Ectodermal cell (in vitro differentiated cells): ENCODE data around the gene AKAP7.

Experiments
- H3K27ac ChIP-seq: 2 replicates; pipeline ENCODE4 v1.7.0; 2013; ENCODE audit warnings: mild to moderate bottlenecking, low read depth, low read length; ENCODE audit not compliant: insufficient read depth, poor library complexity, severe bottlenecking
- H3K27me3 ChIP-seq: 2 replicates; pipeline ENCODE4 v1.7.0; 2013; ENCODE audit warnings: mild to moderate bottlenecking, low read length; ENCODE audit not compliant: insufficient read depth, control insufficient read depth, poor library complexity, severe bottlenecking
- H3K36me3 ChIP-seq: one replicate; pipeline ENCODE4 v1.7.0; 2013; ENCODE audit warnings: low read length; ENCODE audit not compliant: control insufficient read depth, insufficient read depth
- H3K4me1 ChIP-seq: one replicate; pipeline ENCODE4 v1.7.0; 2013; ENCODE audit warnings: low read length; ENCODE audit not compliant: control insufficient read depth, insufficient read depth
- H3K4me3 ChIP-seq: 2 replicates; pipeline ENCODE4 v1.7.0; 2013; ENCODE audit warnings: low read depth, low read length, control low read depth; ENCODE audit not compliant: insufficient read depth
- H3K9me3 ChIP-seq: 2 replicates; pipeline ENCODE4 v1.7.0; 2013; ENCODE audit warnings: mild to moderate bottlenecking, low read length, moderate library complexity; ENCODE audit not compliant: control insufficient read depth
- WGBS, 2 experiments: methylation state at CpG; one replicate each; pipeline ENCODE4 v1.1.7; 2013; ENCODE audit warnings: missing lambda C conversion rate in 2 of 2; 5-methylcytosine and 5-hydroxymethylcytosine counted together

AKAP7 gene

DNA sequence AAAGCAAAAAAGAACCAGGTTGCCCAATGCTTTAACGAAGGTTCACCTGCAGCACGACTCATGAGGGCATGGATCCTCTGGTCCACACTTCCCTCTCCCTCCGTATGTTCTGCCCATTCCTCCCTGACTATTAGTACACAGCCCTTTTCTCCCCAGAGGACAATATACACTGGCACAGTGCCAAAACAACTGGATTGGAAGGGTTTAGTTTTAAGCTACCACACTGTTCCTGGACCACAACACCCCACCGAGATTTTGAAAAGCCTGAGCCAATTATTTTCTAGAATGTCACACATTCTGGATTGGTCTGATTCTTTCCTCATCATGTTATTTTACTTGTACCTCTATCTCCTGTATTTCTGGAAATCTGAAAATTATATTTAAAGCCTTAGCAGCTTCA is 2.9 kb upstream of the AKAP7 start:
- Histone ChIP-seq H3K4me1 (no peaks in the 10 kb centered on the region), H3K36me3 (no peaks in the 10 kb centered on the region), H3K27me3 (peaks cover 16% of the 10 kb centered on the region), H3K4me3 (no peak overlapping the region), H3K27ac (no peak overlapping the region), H3K9me3 (no peaks in the 10 kb centered on the region)
- WGBS, 2 experiments: 94 to 98% methylated on average over 4 of the region's 4 CpGs

- Histone ChIP-seq H3K27me3 (peaks cover 16% of the 10 kb centered on the region), H3K27ac (no peak overlapping the region), H3K9me3 (no peaks in the 10 kb centered on the region), H3K4me3 (peak overlapping the region; percentile 56), H3K36me3 (no peaks in the 10 kb centered on the region), H3K4me1 (no peaks in the 10 kb centered on the region)
- WGBS, 2 experiments: 94 to 96% methylated on average over 13 to 14 of the region's 14 CpGs
Measured at GRCh38 chr6:131134220-131134979, 867 bp upstream of the AKAP7 start.

- peaks cover 16% of the 10 kb centered on the region for H3K27me3 ChIP-seq
- H3K4me3 ChIP-seq: peak overlapping the region; percentile 56
- 34 to 41% methylated on average over 4 of the region's 4 CpGs for WGBS, 2 experiments
- no peak overlapping the region for H3K27ac ChIP-seq
- H3K4me1 ChIP-seq: no peaks in the 10 kb centered on the region
- H3K36me3 ChIP-seq: no peaks in the 10 kb centered on the region
- H3K9me3 ChIP-seq: no peaks in the 10 kb centered on the region
Measured at GRCh38 chr6:131134980-131135243, 355 bp upstream of the AKAP7 start.

DNA sequence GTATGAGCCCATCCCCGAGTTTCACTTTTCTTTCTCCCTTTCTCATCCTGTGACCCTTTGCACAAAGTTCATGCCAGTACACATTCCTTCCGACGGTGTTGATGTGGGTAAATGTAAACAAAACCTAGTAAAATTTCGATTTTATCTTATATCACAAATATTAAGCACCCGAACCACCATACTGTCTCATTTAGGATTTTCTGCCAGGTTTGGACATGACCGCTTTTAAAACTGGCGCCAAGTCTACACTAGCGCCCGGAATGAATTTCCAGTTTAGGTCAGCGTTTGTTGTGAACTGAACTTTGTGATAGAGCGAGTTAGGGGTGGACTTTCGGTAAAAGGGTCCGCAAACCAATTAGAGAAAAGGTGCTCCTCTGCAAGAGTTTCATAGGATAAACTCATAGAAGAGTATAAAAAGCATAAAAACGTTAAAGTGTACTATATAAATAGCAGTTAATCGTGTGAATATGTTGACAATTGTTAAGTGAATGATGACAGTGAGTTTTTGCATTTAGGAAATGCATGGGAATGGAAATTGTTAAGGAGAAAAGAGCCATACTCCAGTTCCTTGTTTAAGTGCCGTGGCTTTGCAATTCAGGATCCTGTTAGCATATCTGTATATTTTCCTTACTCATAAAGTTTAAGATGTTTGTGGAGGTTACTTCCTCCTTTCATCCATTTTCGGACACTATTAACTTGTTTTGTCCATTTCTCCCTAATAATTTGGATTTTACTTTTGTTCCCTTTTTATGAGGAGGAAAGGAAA is 937 bp downstream of the AKAP7 start:
- peak overlapping the region; percentile 56 for H3K4me3 ChIP-seq
- no peaks in the 10 kb centered on the region for H3K36me3 ChIP-seq
- no peaks in the 10 kb centered on the region for H3K4me1 ChIP-seq
- H3K27ac ChIP-seq: peak overlapping the region; percentile 20
- 73 to 74% methylated on average over 13 to 15 of the region's 17 CpGs for WGBS, 2 experiments
- peaks cover 16% of the 10 kb centered on the region for H3K27me3 ChIP-seq
- H3K9me3 ChIP-seq: no peaks in the 10 kb centered on the region

DNA sequence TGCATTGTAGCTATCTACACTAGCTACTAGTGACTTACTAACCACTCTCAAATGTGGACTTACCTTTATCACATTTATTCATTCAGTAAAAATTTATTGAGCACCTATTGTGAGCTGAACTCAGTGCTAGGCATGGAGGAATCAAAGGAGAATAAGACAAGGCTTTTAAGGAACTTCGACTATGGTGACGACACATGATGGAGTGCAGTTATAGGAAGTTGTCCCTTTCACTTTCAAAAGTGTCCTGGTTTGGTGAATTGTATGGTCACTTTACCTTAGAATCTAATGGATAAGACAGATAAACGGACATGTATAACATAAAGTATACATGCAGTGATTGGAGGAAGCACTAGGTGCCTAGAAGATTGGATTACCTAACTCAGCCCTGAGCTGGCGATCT is 4.3 kb downstream of the AKAP7 start:
- Histone ChIP-seq H3K9me3 (no peaks in the 10 kb centered on the region), H3K27ac (no peak overlapping the region), H3K36me3 (no peaks in the 10 kb centered on the region), H3K4me1 (no peaks in the 10 kb centered on the region), H3K4me3 (no peak overlapping the region), H3K27me3 (peaks cover 12% of the 10 kb centered on the region)
- 94% methylated on average over 4 of the region's 4 CpGs for WGBS, 2 experiments

DNA sequence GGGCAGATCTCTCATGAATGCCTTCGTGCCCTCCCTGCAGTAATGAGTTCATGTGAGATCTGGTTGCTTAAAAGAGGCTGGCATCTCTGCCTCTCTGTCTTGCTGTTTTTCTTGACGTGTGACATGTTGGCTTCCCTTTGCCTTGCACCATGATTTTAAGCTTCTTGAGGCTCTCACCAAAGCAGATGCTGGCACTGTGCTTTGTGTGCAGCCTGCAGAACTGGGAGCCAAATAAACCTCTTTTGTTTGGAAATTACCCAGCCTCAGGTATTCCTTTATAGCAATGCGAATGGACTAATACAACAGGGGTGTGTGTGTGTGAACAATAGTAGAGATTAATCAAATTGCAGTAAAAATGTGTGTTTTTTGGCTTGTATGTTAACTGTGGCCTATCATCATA is 8.1 kb downstream of the AKAP7 start:
- H3K27me3 ChIP-seq: no peaks in the 10 kb centered on the region
- H3K9me3 ChIP-seq: no peaks in the 10 kb centered on the region
- no peaks in the 10 kb centered on the region for H3K4me1 ChIP-seq
- H3K36me3 ChIP-seq: no peaks in the 10 kb centered on the region
- H3K27ac ChIP-seq: no peak overlapping the region
- H3K4me3 ChIP-seq: no peak overlapping the region
- WGBS, 2 experiments: 94 to 95% methylated on average over 3 of the region's 3 CpGs

GRCh38 chr6:131146865-131147264 is 11.6 kb downstream of the AKAP7 start:
- no peaks in the 10 kb centered on the region for H3K36me3 ChIP-seq
- 90 to 91% methylated on average over 2 of the region's 2 CpGs for WGBS, 2 experiments
- H3K27me3 ChIP-seq: no peaks in the 10 kb centered on the region
- H3K9me3 ChIP-seq: no peaks in the 10 kb centered on the region
- H3K27ac ChIP-seq: no peak overlapping the region
- no peak overlapping the region for H3K4me3 ChIP-seq
- no peaks in the 10 kb centered on the region for H3K4me1 ChIP-seq

GRCh38 chr6:131156411-131156810 is 21.1 kb downstream of the AKAP7 start:
- no peak overlapping the region for H3K4me3 ChIP-seq
- WGBS, 2 experiments: 91 to 96% methylated on average over 2 of the region's 2 CpGs
- H3K27me3 ChIP-seq: no peaks in the 10 kb centered on the region
- H3K27ac ChIP-seq: no peak overlapping the region
- H3K4me1 ChIP-seq: no peaks in the 10 kb centered on the region
- no peaks in the 10 kb centered on the region for H3K36me3 ChIP-seq
- no peaks in the 10 kb centered on the region for H3K9me3 ChIP-seq

- no peaks in the 10 kb centered on the region for H3K9me3 ChIP-seq
- no peak overlapping the region for H3K4me3 ChIP-seq
- WGBS, 2 experiments: 92 to 94% methylated on average over 2 of the region's 2 CpGs
- no peak overlapping the region for H3K27ac ChIP-seq
- H3K4me1 ChIP-seq: peaks cover 4% of the 10 kb centered on the region
- H3K27me3 ChIP-seq: no peaks in the 10 kb centered on the region
- H3K36me3 ChIP-seq: no peaks in the 10 kb centered on the region
Measured at GRCh38 chr6:131159578-131159977, 24.3 kb downstream of the AKAP7 start.

GRCh38 chr6:131160254-131160758 is 25.0 kb downstream of the AKAP7 start:
- H3K27me3 ChIP-seq: no peaks in the 10 kb centered on the region
- 44 to 55% methylated on average over 1 of the region's 1 CpG for WGBS, 2 experiments
- H3K4me1 ChIP-seq: peaks cover 4% of the 10 kb centered on the region
- no peaks in the 10 kb centered on the region for H3K9me3 ChIP-seq
- H3K36me3 ChIP-seq: no peaks in the 10 kb centered on the region
- H3K4me3 ChIP-seq: no peak overlapping the region
- no peak overlapping the region for H3K27ac ChIP-seq
